ENCODE results near the gene VPS45. TPM values are rescaled to one million over a fixed set of nuclear protein-coding genes. Genes with fewer than 3 reads are reported as not detected.

The VPS45 gene
- total and polyA plus RNA-seq, 2 of the 4 experiments (the other 2 are of a cell fraction) = 32.4 to 33.3 TPM

- ATAC-seq (ENCODE audit: low read depth) (no peak), DNase-seq (no peak)
- no peaks in the 10 kb centered on the region for H4K20me1 ChIP-seq (ENCODE audit: insufficient read depth, low read length)
- H3K23ac ChIP-seq (ENCODE audit: low read depth, low read length) = no peak overlapping the region
- dilution Hi-C loops (cut with HindIII; ENCODE audit: low sequenced_read_pairs, unreplicated experiment) (no loop called here), in situ Hi-C loops (cut with MboI; ENCODE audit: low sequenced_read_pairs) (no loop called here), intact Hi-C loops (cut with micrococcal nuclease) (no loop called here)
- no peak overlapping the region for H4K5ac ChIP-seq (ENCODE audit: low read depth, low read length)
- H2BK5ac ChIP-seq (ENCODE audit: low read depth, low read length, poor library complexity, severe bottlenecking) = no peak overlapping the region
- H3K9me1 ChIP-seq (ENCODE audit: insufficient read depth, low read length) = no peaks in the 10 kb centered on the region; the same call in 1 of the 2 replicates
- H2BK15ac ChIP-seq (ENCODE audit: low read depth, low read length) = no peak overlapping the region
- no peak overlapping the region for H3K4ac ChIP-seq (ENCODE audit: low read depth, low read length)
- no peaks in the 10 kb centered on the region for H3K27me3 ChIP-seq (ENCODE audit: control insufficient read depth, insufficient read depth, low read length)
- no peaks in the 10 kb centered on the region for H3K9me3 ChIP-seq (ENCODE audit: control insufficient read depth, insufficient read depth, low read length)
- no peaks in the 10 kb centered on the region; a peak in 1 of 4 replicates for H3K79me1 ChIP-seq (ENCODE audit: low read depth in 1 of 2, low read length in 2 of 2)
- no peak overlapping the region for H2AK5ac ChIP-seq (ENCODE audit: low read depth, low read length)
- H2AK9ac ChIP-seq (replicated peaks; ENCODE audit: low read depth, low read length, poor library complexity) = no peak overlapping the region
- no peaks in the 10 kb centered on the region for H3K4me1 ChIP-seq (ENCODE audit: control insufficient read depth, insufficient read depth, low read length)
- POLR2A ChIA-PET (ENCODE audit: unreplicated experiment) = no interaction called here
- no peak overlapping the region for H3K4me3 ChIP-seq (ENCODE audit: insufficient read depth, low read depth, low read length)
- no peak overlapping the region for H4K91ac ChIP-seq (ENCODE audit: insufficient read depth, low read depth, low read length)
- no peak overlapping the region for H3K56ac ChIP-seq (ENCODE audit: extremely low read depth, insufficient read depth, low read length)
- no peak overlapping the region for H2BK20ac ChIP-seq (ENCODE audit: low read depth, low read length)
- no peak overlapping the region for H3K9ac ChIP-seq (ENCODE audit: low read depth, low read length)
- CTCF ChIA-PET = no interaction called here
- no peak for TF ChIP-seq BHLHE40 (IDR thresholded peaks at IDR 0.05; ENCODE audit: low read depth, low read length)
- TF ChIP-seq MAFK (IDR thresholded peaks at IDR 0.05; ENCODE audit: low read depth, low read length) = no peak
- TF ChIP-seq CHD1 (IDR thresholded peaks at IDR 0.05; ENCODE audit: low read depth, low read length) = no peak
- TF ChIP-seq SMC3 (IDR thresholded peaks at IDR 0.05; ENCODE audit: low read depth, low read length) = no peak
- no peak for TF ChIP-seq MXI1 (IDR thresholded peaks at IDR 0.05; ENCODE audit: borderline replicate concordance, low read depth, low read length)
- TF ChIP-seq NFE2L2 (IDR thresholded peaks at IDR 0.05; ENCODE audit: low read depth, low read length) = no peak
- TF ChIP-seq USF2 (IDR thresholded peaks at IDR 0.05; ENCODE audit: low read depth, low read length) = no peak
- TF ChIP-seq RAD21 (IDR thresholded peaks at IDR 0.05; ENCODE audit: low read length) = no peak
- TF ChIP-seq RCOR1 (IDR thresholded peaks at IDR 0.05; ENCODE audit: insufficient replicate concordance, low read length) = no peak
- no peak overlapping the region for H2AFZ ChIP-seq (replicated peaks; ENCODE audit: low read length, poor library complexity)
- peaks cover 12% of the 10 kb centered on the region for H3K36me3 ChIP-seq (ENCODE audit: control insufficient read depth, insufficient read depth, low read length)
- no peak overlapping the region for H3K18ac ChIP-seq (ENCODE audit: low read depth, low read length)
- H3K27ac ChIP-seq (ENCODE audit: insufficient read depth, low read length) = no peak overlapping the region
- BruUV-seq (replicated peaks) = no TSS peak
- H3K4me2 ChIP-seq (ENCODE audit: low read depth, low read length) = no peak overlapping the region
- WGBS, 2 experiments (ENCODE audit: extremely low coverage in 2 of 2, insufficient read length in 1 of 2) = 100% methylated on average over 1 of the region's 2 CpGs; no CpG with 5 or more reads in 1 of the 2 experiments
- no peak overlapping the region for H3K14ac ChIP-seq (replicated peaks; ENCODE audit: low read depth, low read length)
- no peak overlapping the region for H2BK120ac ChIP-seq (ENCODE audit: low read depth, low read length)
- H4K8ac ChIP-seq (ENCODE audit: low read depth in 2 of 2, low read length in 2 of 2) = no peak overlapping the region
Measured at GRCh38 chr1:150087415-150087814, 19.8 kb downstream of the VPS45 start.
